HepG2 (cell line): Measurements from ENCODE around the gene SF3A2. TPM values are rescaled to one million over a fixed set of nuclear protein-coding genes. Genes with fewer than 3 reads are reported as not detected.

Source experiments
- FOXM1 ChIP-seq: sonication (generic); formaldehyde crosslinking; IDR thresholded peaks from 2 replicates; pipeline ENCODE4 v1.5.0; 2020; ENCODE audit warnings: missing genetic modification reagents
- FOXP1 ChIP-seq, 2 experiments: fragments of 450-650 bp in 1 of 2; IDR thresholded peaks; 2 replicates each; pipeline ENCODE4 v1.6.1; 2017 to 2018; ENCODE audit warnings: antibody characterized with exemption in 1 of 2
- HNRNPH1 ChIP-seq: fragments of 200-400 bp; formaldehyde crosslinking; optimal IDR thresholded peaks from 2 replicates; pipeline ENCODE3; 2017; ENCODE audit warnings: mild to moderate bottlenecking, low read depth, low read length
- KAT2B ChIP-seq: fragments of 150-350 bp; IDR thresholded peaks from 2 replicates; pipeline ENCODE4 v1.6.1; 2014; ENCODE audit warnings: low read depth, low read length, borderline replicate concordance
- KDM6A ChIP-seq: IDR thresholded peaks from 2 replicates; pipeline ENCODE4 v1.6.1; 2016; ENCODE audit warnings: low read depth
- MED1 ChIP-seq: sonication (generic); formaldehyde crosslinking; IDR thresholded peaks from 2 replicates; pipeline ENCODE4 v1.4.0; 2020; ENCODE audit warnings: missing genetic modification reagents
- MIXL1 ChIP-seq: IDR thresholded peaks from 2 replicates; pipeline ENCODE4 v1.6.1; 2016
- NR1H2 ChIP-seq: sonication (generic); formaldehyde crosslinking; IDR thresholded peaks from 2 replicates; pipeline ENCODE4 v1.8.1; 2022; ENCODE audit warnings: low read depth, missing genetic modification reagents, borderline replicate concordance
- PTBP1 ChIP-seq: fragments of 200-400 bp; formaldehyde crosslinking; IDR thresholded peaks from 2 replicates; pipeline ENCODE4 v1.6.1; 2018; ENCODE audit warnings: low read length, low read depth; ENCODE audit not compliant: poor library complexity, severe bottlenecking
- RFX1 ChIP-seq: fragments of 450-650 bp; IDR thresholded peaks from 2 replicates; pipeline ENCODE4 v1.6.1; 2017
- SOX6 ChIP-seq, 2 experiments: fragments of 450-650 bp in 1 of 2; sonication (generic) in 1 of 2; formaldehyde crosslinking in 1 of 2; IDR thresholded peaks; 2 replicates each; pipeline versions ENCODE4 v1.4.0 to v1.6.1; 2017 to 2020; ENCODE audit warnings: antibody characterized with exemption in 1 of 2, mild to moderate bottlenecking in 1 of 2, missing genetic modification reagents in 1 of 2
- SPEN ChIP-seq: sonication (generic); formaldehyde crosslinking; IDR thresholded peaks from 2 replicates; pipeline ENCODE4 v1.5.1; 2020; ENCODE audit warnings: low read depth, mild to moderate bottlenecking, missing genetic modification reagents
- STAG1 ChIP-seq: sonication (generic); formaldehyde crosslinking; IDR thresholded peaks from 2 replicates; pipeline ENCODE4 v1.4.0; 2020; ENCODE audit warnings: missing genetic modification reagents
- STAT5B ChIP-seq: sonication (generic); formaldehyde crosslinking; IDR thresholded peaks from 2 replicates; pipeline ENCODE4 v1.4.0; 2020; ENCODE audit warnings: missing genetic modification reagents
- TSC22D2 ChIP-seq: sonication (generic); formaldehyde crosslinking; IDR thresholded peaks from 2 replicates; pipeline ENCODE4 v1.5.1; 2020; ENCODE audit warnings: missing genetic modification reagents, mild to moderate bottlenecking, borderline replicate concordance
- ZNF124 ChIP-seq: sonication (generic); formaldehyde crosslinking; IDR thresholded peaks from 2 replicates; pipeline ENCODE4 v1.4.0; 2020; ENCODE audit warnings: missing genetic modification reagents
- ZNF224 ChIP-seq: sonication (generic); formaldehyde crosslinking; IDR thresholded peaks from 2 replicates; pipeline ENCODE4 v1.5.0; 2020; ENCODE audit warnings: mild to moderate bottlenecking, missing genetic modification reagents
- ZNF44 ChIP-seq: sonication (generic); formaldehyde crosslinking; IDR thresholded peaks from 2 replicates; pipeline ENCODE4 v1.5.1; 2020; ENCODE audit warnings: mild to moderate bottlenecking, missing genetic modification reagents
- ZNF552 ChIP-seq: sonication (generic); formaldehyde crosslinking; IDR thresholded peaks from 2 replicates; pipeline ENCODE4 v1.9.0; 2022; ENCODE audit warnings: missing genetic modification reagents, mild to moderate bottlenecking, borderline replicate concordance
- ZNF570 ChIP-seq: sonication (generic); formaldehyde crosslinking; IDR thresholded peaks from 2 replicates; pipeline ENCODE4 v1.4.0; 2020; ENCODE audit warnings: mild to moderate bottlenecking, missing genetic modification reagents, borderline replicate concordance
- ZNF724P ChIP-seq: sonication (generic); formaldehyde crosslinking; IDR thresholded peaks from 2 replicates; pipeline ENCODE4 v1.8.0; 2022; ENCODE audit warnings: missing genetic modification reagents, borderline replicate concordance
- ZNF75D ChIP-seq: sonication (generic); formaldehyde crosslinking; IDR thresholded peaks from 2 replicates; pipeline ENCODE4 v1.8.1; 2023; ENCODE audit warnings: missing genetic modification reagents, mild to moderate bottlenecking, borderline replicate concordance
- ZNF816 ChIP-seq: sonication (generic); formaldehyde crosslinking; IDR thresholded peaks from 2 replicates; pipeline ENCODE4 v1.8.0; 2022; ENCODE audit warnings: missing genetic modification reagents, mild to moderate bottlenecking, borderline replicate concordance
- polyA plus RNA-seq, 8 experiments: library from polyadenylated mRNA; depleted of rRNA in 3 of 8; stranded (reverse) in 7 of 8; unstranded in 1 of 8; fragments of >200 nt; fragmentation: Illumina TruSeq in 4 of 8; extraction: Trizol in 4 of 8; gene quantifications; 2 replicates each; pipeline versions ENCODE4 v1.2.1 to v1.2.3, GENCODE V29; 2011 to 2016; ENCODE audit warnings: low read depth in 4 of 8, missing spikeins in 1 of 8, mixed read lengths in 1 of 8; ENCODE audit not compliant: insufficient read depth in 1 of 8
- total RNA-seq, 5 experiments: library from RNA; depleted of rRNA; stranded (reverse); fragments of >200 nt; fragmentation: Illumina TruSeq; extraction: Trizol; gene quantifications; 2 replicates each; pipeline ENCODE4 v1.2.3, GENCODE V29; 2016; ENCODE audit warnings: low read depth in 1 of 5
- TF ChIP-seq, protein P1 (sequence below): sonication (generic); formaldehyde crosslinking; IDR thresholded peaks from 2 replicates; pipeline ENCODE4 v1.8.1; 2023; ENCODE audit warnings: mild to moderate bottlenecking, missing genetic modification reagents, borderline replicate concordance
- TF ChIP-seq, protein P2 (sequence below): sonication (generic); formaldehyde crosslinking; IDR thresholded peaks from 2 replicates; pipeline ENCODE4 v1.8.0; 2022; ENCODE audit warnings: mild to moderate bottlenecking, missing genetic modification reagents, moderate library complexity
- TF ChIP-seq, protein P3 (sequence below): sonication (generic); formaldehyde crosslinking; conservative IDR thresholded peaks from 2 replicates; pipeline ENCODE4 v1.8.0; 2022; ENCODE audit warnings: missing genetic modification reagents
- TF ChIP-seq, protein P4 (sequence below): sonication (generic); formaldehyde crosslinking; IDR thresholded peaks from 2 replicates; pipeline ENCODE4 v1.4.0; 2020; ENCODE audit warnings: missing genetic modification reagents, borderline replicate concordance

Gene SF3A2
- total and polyA plus RNA-seq, 2 of the 13 experiments (the other 11 are each of a cell fraction or from before 2014, with no cell fraction given), result 8.6 to 8.8 TPM

DNA sequence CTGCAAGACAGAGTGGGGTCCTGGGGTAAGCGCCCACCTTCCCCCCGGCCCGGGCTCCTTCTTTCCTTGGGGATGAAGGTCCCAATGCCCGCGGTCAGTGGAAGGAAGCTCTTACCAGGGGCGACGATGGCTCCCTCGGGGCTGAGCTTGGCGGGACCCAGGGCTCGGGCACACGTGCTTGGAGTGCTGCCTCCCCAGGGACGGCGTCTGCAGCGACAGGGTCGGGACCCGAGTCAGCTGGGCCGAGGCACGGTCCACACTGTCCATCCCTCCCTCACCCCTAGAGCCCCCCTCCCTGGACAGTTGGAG is 16.1 kb downstream of the SF3A2 start (continued):
- no peak for TF ChIP-seq STAT5B (CRISPR knock-in tag)
- TF ChIP-seq, protein P1, sequence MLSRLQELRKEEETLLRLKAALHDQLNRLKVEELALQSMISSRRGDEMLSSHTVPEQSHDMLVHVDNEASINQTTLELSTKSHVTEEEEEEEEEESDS (CRISPR knock-in tag), result no peak
- no peak for TF ChIP-seq TSC22D2
- TF ChIP-seq, protein P2, sequence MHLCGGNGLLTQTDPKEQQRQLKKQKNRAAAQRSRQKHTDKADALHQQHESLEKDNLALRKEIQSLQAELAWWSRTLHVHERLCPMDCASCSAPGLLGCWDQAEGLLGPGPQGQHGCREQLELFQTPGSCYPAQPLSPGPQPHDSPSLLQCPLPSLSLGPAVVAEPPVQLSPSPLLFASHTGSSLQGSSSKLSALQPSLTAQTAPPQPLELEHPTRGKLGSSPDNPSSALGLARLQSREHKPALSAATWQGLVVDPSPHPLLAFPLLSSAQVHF (CRISPR knock-in tag), result 0 out of 2 replicates have a peak, but pooled peaks have one; percentile 20
- TF ChIP-seq ZNF44, result no peak
- TF ChIP-seq, protein P3, sequence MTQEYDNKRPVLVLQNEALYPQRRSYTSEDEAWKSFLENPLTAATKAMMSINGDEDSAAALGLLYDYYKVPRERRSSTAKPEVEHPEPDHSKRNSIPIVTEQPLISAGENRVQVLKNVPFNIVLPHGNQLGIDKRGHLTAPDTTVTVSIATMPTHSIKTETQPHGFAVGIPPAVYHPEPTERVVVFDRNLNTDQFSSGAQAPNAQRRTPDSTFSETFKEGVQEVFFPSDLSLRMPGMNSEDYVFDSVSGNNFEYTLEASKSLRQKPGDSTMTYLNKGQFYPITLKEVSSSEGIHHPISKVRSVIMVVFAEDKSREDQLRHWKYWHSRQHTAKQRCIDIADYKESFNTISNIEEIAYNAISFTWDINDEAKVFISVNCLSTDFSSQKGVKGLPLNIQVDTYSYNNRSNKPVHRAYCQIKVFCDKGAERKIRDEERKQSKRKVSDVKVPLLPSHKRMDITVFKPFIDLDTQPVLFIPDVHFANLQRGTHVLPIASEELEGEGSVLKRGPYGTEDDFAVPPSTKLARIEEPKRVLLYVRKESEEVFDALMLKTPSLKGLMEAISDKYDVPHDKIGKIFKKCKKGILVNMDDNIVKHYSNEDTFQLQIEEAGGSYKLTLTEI (CRISPR knock-in tag), result no peak
- TF ChIP-seq FOXP1 (IDR thresholded peaks at IDR 0.05), result no peak
- TF ChIP-seq FOXP1 (CRISPR knock-in tag; IDR thresholded peaks at IDR 0.05), result no peak
- TF ChIP-seq, protein P4, sequence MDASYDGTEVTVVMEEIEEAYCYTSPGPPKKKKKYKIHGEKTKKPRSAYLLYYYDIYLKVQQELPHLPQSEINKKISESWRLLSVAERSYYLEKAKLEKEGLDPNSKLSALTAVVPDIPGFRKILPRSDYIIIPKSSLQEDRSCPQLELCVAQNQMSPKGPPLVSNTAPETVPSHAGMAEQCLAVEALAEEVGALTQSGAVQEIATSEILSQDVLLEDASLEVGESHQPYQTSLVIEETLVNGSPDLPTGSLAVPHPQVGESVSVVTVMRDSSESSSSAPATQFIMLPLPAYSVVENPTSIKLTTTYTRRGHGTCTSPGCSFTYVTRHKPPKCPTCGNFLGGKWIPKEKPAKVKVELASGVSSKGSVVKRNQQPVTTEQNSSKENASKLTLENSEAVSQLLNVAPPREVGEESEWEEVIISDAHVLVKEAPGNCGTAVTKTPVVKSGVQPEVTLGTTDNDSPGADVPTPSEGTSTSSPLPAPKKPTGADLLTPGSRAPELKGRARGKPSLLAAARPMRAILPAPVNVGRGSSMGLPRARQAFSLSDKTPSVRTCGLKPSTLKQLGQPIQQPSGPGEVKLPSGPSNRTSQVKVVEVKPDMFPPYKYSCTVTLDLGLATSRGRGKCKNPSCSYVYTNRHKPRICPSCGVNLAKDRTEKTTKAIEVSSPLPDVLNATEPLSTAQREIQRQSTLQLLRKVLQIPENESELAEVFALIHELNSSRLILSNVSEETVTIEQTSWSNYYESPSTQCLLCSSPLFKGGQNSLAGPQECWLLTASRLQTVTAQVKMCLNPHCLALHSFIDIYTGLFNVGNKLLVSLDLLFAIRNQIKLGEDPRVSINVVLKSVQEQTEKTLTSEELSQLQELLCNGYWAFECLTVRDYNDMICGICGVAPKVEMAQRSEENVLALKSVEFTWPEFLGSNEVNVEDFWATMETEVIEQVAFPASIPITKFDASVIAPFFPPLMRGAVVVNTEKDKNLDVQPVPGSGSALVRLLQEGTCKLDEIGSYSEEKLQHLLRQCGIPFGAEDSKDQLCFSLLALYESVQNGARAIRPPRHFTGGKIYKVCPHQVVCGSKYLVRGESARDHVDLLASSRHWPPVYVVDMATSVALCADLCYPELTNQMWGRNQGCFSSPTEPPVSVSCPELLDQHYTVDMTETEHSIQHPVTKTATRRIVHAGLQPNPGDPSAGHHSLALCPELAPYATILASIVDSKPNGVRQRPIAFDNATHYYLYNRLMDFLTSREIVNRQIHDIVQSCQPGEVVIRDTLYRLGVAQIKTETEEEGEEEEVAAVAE (CRISPR knock-in tag), result no peak
- no peak for TF ChIP-seq RFX1
- no peak for TF ChIP-seq ZNF724P (CRISPR knock-in tag)
- no peak for TF ChIP-seq STAG1 (CRISPR knock-in tag)
- no peak for TF ChIP-seq SPEN
- no peak for TF ChIP-seq SOX6 (IDR thresholded peaks at IDR 0.05)
- TF ChIP-seq SOX6 (CRISPR knock-in tag; IDR thresholded peaks at IDR 0.05), result no peak
- no peak for TF ChIP-seq ZNF552 (CRISPR knock-in tag)
- TF ChIP-seq ZNF570 (CRISPR knock-in tag), result no peak
- no peak for TF ChIP-seq ZNF124
- TF ChIP-seq MED1, result peak; percentile 59; the same call in 1 of the 2 replicates
- TF ChIP-seq PTBP1, result no peak
- TF ChIP-seq ZNF816, result 0 out of 2 replicates have a peak, but pooled peaks have one; percentile 36
- no peak for TF ChIP-seq MIXL1 (CRISPR knock-in tag)
- TF ChIP-seq KDM6A (CRISPR knock-in tag), result no peak
- TF ChIP-seq HNRNPH1, result no peak
- TF ChIP-seq FOXM1, result no peak
- no peak for TF ChIP-seq KAT2B
- TF ChIP-seq NR1H2 (CRISPR knock-in tag), result no peak
- TF ChIP-seq ZNF75D (CRISPR knock-in tag), result no peak
- TF ChIP-seq ZNF224 (CRISPR knock-in tag), result no peak
